ENCODE data around the gene DUSP8. TPM values are rescaled to one million over a fixed set of nuclear protein-coding genes. Genes with fewer than 3 reads are reported as not detected.

Gene DUSP8
- total RNA-seq, 1 experiment from 2014 or later: 4.4 TPM

DNA sequence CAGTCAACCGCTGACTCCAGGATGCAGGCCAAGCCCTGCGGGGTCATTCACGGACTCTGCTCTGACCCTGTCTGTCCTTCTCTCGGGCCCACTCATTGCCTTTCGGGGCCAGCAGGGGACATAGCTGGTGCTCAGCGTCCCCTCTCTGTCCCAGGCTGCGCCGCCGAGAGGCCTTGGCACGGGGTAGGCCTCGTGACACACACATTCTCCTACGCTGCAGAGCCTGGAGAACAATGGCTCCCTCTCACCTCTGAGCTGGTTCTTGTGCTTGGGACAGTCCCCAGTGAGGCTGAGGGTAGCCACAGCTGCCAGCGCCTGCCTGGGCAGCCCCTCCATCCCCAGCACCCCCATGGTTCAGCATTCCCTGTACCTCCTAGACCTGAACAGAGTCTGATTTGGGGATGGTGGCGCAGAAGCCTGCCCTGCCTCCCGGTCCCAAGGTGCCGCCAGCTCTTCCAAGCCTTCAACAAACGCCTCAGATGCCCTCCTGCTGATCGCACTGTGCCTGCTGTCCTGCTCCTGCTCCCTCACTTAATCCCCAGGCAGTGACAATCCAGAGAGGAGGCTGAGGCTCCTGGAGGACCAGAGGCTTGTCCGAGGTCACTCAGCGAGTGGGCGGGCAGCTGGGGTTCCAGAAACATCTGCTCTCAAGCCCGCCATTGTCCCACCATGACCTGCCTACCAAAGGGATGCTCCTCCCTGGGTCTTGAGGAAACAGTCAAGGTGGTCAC lies 30.4 kb downstream of the DUSP8 start:
- no peak overlapping the region for H3K4me3 Mint-ChIP-seq
- no CpG with 5 or more reads among the region's 22 CpGs for WGBS (ENCODE audit: extremely low coverage, insufficient read length, low lambda C conversion rate)
- no peaks in the 10 kb centered on the region for H3K9me3 Mint-ChIP-seq
- H3K27me3 ChIP-seq (ENCODE audit: insufficient read depth, low read length): peaks cover 2% of the 10 kb centered on the region; the same call in 1 of the 2 replicates
- DNase-seq: no peak
- no peak overlapping the region for H3K27ac ChIP-seq (ENCODE audit: insufficient read length, low read depth, low read length)
- no peak overlapping the region for H3T11ph ChIP-seq (ENCODE audit: low read length)
- TF ChIP-seq, protein P1, sequence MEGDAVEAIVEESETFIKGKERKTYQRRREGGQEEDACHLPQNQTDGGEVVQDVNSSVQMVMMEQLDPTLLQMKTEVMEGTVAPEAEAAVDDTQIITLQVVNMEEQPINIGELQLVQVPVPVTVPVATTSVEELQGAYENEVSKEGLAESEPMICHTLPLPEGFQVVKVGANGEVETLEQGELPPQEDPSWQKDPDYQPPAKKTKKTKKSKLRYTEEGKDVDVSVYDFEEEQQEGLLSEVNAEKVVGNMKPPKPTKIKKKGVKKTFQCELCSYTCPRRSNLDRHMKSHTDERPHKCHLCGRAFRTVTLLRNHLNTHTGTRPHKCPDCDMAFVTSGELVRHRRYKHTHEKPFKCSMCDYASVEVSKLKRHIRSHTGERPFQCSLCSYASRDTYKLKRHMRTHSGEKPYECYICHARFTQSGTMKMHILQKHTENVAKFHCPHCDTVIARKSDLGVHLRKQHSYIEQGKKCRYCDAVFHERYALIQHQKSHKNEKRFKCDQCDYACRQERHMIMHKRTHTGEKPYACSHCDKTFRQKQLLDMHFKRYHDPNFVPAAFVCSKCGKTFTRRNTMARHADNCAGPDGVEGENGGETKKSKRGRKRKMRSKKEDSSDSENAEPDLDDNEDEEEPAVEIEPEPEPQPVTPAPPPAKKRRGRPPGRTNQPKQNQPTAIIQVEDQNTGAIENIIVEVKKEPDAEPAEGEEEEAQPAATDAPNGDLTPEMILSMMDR (conservative IDR thresholded peaks at IDR 0.05): no peak
- H3K4me1 ChIP-seq (ENCODE audit: insufficient read depth, low read length): no peaks in the 10 kb centered on the region
- no peaks in the 10 kb centered on the region for H4K20me1 ChIP-seq (ENCODE audit: control insufficient read depth, insufficient read depth, insufficient read length)
- H2BK15ac ChIP-seq (ENCODE audit: low read depth, low read length): no peak overlapping the region
- H2BK20ac ChIP-seq (ENCODE audit: low read depth, low read length, poor library complexity, severe bottlenecking): no peak overlapping the region
- no peak overlapping the region for H4K91ac ChIP-seq (ENCODE audit: insufficient read length, low read depth, low read length)
- no peak overlapping the region for H3K27ac Mint-ChIP-seq
- H3K18ac ChIP-seq (ENCODE audit: insufficient read length, low read depth, low read length): no peak overlapping the region
- no peak overlapping the region for H4K5ac ChIP-seq (ENCODE audit: insufficient read length, low read depth, low read length)
- H3K4ac ChIP-seq (ENCODE audit: low read depth, low read length): no peak overlapping the region
- no peak overlapping the region for H2BK5ac ChIP-seq (ENCODE audit: insufficient read length, low read length)
- H2AFZ ChIP-seq (ENCODE audit: low read length): no peak overlapping the region
- no peak overlapping the region for H2AK5ac ChIP-seq (ENCODE audit: insufficient read length, low read length)
- peaks cover 6 to 14% of the 10 kb centered on the region in 2 experiments; a peak in 3 of 4 replicates for H3K4me1 Mint-ChIP-seq
- peaks cover 78% of the 10 kb centered on the region for H3K27me3 Mint-ChIP-seq (ENCODE audit: low read depth)
- no peaks in the 10 kb centered on the region for H3K9me3 ChIP-seq (ENCODE audit: control insufficient read depth, low read depth, low read length)
- H3K56ac ChIP-seq (ENCODE audit: insufficient read length, low read depth, low read length): no peak overlapping the region
- peak overlapping the region; percentile 9; the same call in 1 of the 2 replicates for H3K14ac ChIP-seq (ENCODE audit: insufficient read depth, low read length)
- H3K9ac ChIP-seq (ENCODE audit: extremely low read depth, insufficient read length, low read length): no peak overlapping the region
- H2BK12ac ChIP-seq (ENCODE audit: insufficient read length, low read depth, low read length): no peak overlapping the region
- H3K36me3 Mint-ChIP-seq (ENCODE audit: insufficient read depth in 1 of 3, low read depth in 3 of 3): no peaks in the 10 kb centered on the region
- no peak overlapping the region for H3K4me2 ChIP-seq (ENCODE audit: insufficient read depth, insufficient read length, low read length)
- H4K8ac ChIP-seq (replicated peaks; ENCODE audit: insufficient read length, low read depth, low read length): no peak overlapping the region
- H3K79me1 ChIP-seq (ENCODE audit: insufficient read depth, low read depth, low read length, poor library complexity, severe bottlenecking): no peaks in the 10 kb centered on the region
- peaks cover 6% of the 10 kb centered on the region for H3K23me2 ChIP-seq (ENCODE audit: insufficient read length, low read depth, low read length, poor library complexity, severe bottlenecking)
- no peaks in the 10 kb centered on the region for H3K79me2 ChIP-seq (ENCODE audit: insufficient read depth, low read length)
- no peak overlapping the region for H2BK120ac ChIP-seq (ENCODE audit: low read depth, low read length, poor library complexity, severe bottlenecking)
- H3K23ac ChIP-seq (ENCODE audit: insufficient read length, low read depth, low read length): no peak overlapping the region
